BJ (cell line): Measurements from ENCODE around the gene CACNA1E. TPM values are rescaled to one million over a fixed set of nuclear protein-coding genes. Genes with fewer than 3 reads are reported as not detected.
"Not testable (repeated sequence)": the region's sequence is repeated elsewhere in the genome, so short reads cannot be mapped to it uniquely, and the experiment has no call there.

Source experiments
- CTCF ChIA-PET: fragments of 350-600 bp; formaldehyde crosslinking; extraction: SDS; loops from one replicate; lab custom pipeline; 2021; ENCODE audit warnings: antibody characterized with exemption, inconsistent platforms; lab: Yijun Ruan, JAX
- POLR2A ChIA-PET: fragments of 300-600 bp; sonication (Branson Sonifier 250); formaldehyde crosslinking; extraction: SDS; loops from one replicate; lab custom pipeline; 2021; ENCODE audit warnings: antibody characterized with exemption; lab: Charles Lee
- DNase-seq: peaks from one replicate; pipeline ENCODE4 v3.0.0-alpha.2; 2011; ENCODE audit warnings: low read depth
- H3K27me3 ChIP-seq: 2 replicates; pipeline ENCODE4 v1.6.0; 2011; ENCODE audit warnings: low read length; ENCODE audit not compliant: control insufficient read depth, insufficient read depth
- H3K36me3 ChIP-seq: 2 replicates; pipeline ENCODE4 v1.5.1; 2011; ENCODE audit warnings: low read length; ENCODE audit not compliant: control insufficient read depth, insufficient read depth
- H3K4me3 ChIP-seq: 2 replicates; pipeline ENCODE4 v1.5.1; 2011; ENCODE audit warnings: low read depth, mild to moderate bottlenecking, control low read depth, low read length
- polyA plus RNA-seq: library from polyadenylated mRNA; depleted of rRNA; stranded (reverse); fragments of >200 nt; gene quantifications from 2 replicates; pipeline ENCODE4 v1.2.3, GENCODE V29; 2011
- TF ChIP-seq, protein P1 (sequence below): IDR thresholded peaks from 2 replicates; pipeline ENCODE4 v1.5.1; 2011; ENCODE audit warnings: low read depth, mild to moderate bottlenecking, control low read depth, inconsistent platforms, low read length, moderate library complexity; ENCODE audit not compliant: insufficient read depth

Gene CACNA1E
- polyA plus RNA-seq, 1 experiment = not detected

GRCh38 chr1:181816608-181817007 is 333.3 kb downstream of the CACNA1E start:
- TF ChIP-seq, protein P1, sequence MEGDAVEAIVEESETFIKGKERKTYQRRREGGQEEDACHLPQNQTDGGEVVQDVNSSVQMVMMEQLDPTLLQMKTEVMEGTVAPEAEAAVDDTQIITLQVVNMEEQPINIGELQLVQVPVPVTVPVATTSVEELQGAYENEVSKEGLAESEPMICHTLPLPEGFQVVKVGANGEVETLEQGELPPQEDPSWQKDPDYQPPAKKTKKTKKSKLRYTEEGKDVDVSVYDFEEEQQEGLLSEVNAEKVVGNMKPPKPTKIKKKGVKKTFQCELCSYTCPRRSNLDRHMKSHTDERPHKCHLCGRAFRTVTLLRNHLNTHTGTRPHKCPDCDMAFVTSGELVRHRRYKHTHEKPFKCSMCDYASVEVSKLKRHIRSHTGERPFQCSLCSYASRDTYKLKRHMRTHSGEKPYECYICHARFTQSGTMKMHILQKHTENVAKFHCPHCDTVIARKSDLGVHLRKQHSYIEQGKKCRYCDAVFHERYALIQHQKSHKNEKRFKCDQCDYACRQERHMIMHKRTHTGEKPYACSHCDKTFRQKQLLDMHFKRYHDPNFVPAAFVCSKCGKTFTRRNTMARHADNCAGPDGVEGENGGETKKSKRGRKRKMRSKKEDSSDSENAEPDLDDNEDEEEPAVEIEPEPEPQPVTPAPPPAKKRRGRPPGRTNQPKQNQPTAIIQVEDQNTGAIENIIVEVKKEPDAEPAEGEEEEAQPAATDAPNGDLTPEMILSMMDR = no peak
- no peaks in the 10 kb centered on the region for H3K27me3 ChIP-seq
- POLR2A ChIA-PET = no interaction called here
- CTCF ChIA-PET = no interaction called here
- H3K4me3 ChIP-seq = no peak overlapping the region
- DNase-seq = no peak
- no peaks in the 10 kb centered on the region for H3K36me3 ChIP-seq

GRCh38 chr1:181817091-181817490 is 333.8 kb downstream of the CACNA1E start:
- DNase-seq = no peak
- ChIA-PET CTCF (no interaction called here), POLR2A (no interaction called here)
- TF ChIP-seq, protein P1 = no peak
- H3K27me3 ChIP-seq = no peaks in the 10 kb centered on the region
- H3K36me3 ChIP-seq = no peaks in the 10 kb centered on the region
- H3K4me3 ChIP-seq = no peak overlapping the region

DNA sequence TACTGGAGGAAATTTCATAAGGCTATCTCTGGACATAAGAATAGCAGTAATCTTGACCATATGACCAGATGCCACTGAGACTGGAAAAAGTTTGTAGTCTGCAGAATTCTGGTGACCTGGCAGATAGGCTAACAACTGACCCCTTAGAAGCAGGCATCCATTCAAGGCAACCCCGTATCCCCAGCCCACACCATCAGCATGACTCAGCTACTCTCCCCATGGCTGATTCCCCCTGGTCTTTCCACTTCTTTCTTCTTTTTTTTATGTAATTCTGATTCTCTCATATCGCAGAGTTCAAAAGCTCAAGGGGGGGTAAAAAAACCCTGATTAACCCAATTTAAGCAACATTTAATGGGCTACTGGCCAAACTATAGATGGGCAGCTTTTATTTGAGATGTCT is 335.1 kb downstream of the CACNA1E start:
- H3K4me3 ChIP-seq = no peak overlapping the region
- TF ChIP-seq, protein P1 = no peak
- no peaks in the 10 kb centered on the region for H3K27me3 ChIP-seq
- CTCF ChIA-PET = no interaction called here
- POLR2A ChIA-PET = no interaction called here
- no peaks in the 10 kb centered on the region for H3K36me3 ChIP-seq
- DNase-seq = no peak

DNA sequence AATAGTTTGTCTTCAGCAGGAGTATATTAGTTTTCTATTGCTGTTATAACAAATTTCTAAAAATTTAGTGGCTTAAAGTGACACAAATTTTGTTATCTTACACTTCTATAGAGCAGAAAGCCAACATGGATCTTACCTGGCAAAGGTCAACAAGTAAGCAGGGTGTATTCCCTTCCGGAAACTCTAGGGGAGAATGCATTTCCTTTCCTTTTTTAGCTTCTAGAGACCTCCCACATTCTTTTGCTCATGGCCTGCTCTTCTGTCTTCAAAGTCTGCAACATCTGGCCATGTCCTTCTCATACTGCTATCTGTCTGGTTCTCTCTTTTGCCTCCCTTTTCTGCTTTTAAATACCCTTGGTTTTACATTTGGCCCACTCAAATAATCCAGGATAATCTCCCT is 335.6 kb downstream of the CACNA1E start:
- ChIA-PET CTCF (no interaction called here), POLR2A (no interaction called here)
- Histone ChIP-seq H3K4me3 (no peak overlapping the region), H3K27me3 (no peaks in the 10 kb centered on the region), H3K36me3 (no peaks in the 10 kb centered on the region)
- TF ChIP-seq, protein P1 = no peak
- no peak for DNase-seq

GRCh38 chr1:181821701-181822100 is 338.4 kb downstream of the CACNA1E start:
- H3K36me3 ChIP-seq = no peaks in the 10 kb centered on the region
- TF ChIP-seq, protein P1 = no peak
- no peak for DNase-seq
- CTCF ChIA-PET = no interaction called here
- H3K4me3 ChIP-seq = no peak overlapping the region
- POLR2A ChIA-PET = no interaction called here
- no peaks in the 10 kb centered on the region for H3K27me3 ChIP-seq

- H3K27me3 ChIP-seq, POLR2A ChIA-PET, H3K36me3 ChIP-seq, DNase-seq, H3K4me3 ChIP-seq, CTCF ChIA-PET: not testable (repeated sequence)
Measured at GRCh38 chr1:181832173-181832880, 349.0 kb downstream of the CACNA1E start.
